ENCODE measurements around the gene SLC31A1.
A peak's percentile ranks its signal among the peaks of the same experiment; 100 is the strongest.

The SLC31A1 gene
- 6.5 to 11.4 (median 6.8) reads per million in 3 donors for total RNA-seq

- no peaks in the 10 kb centered on the region for H3K36me3 ChIP-seq (ENCODE audit: control insufficient read depth, insufficient read depth, low read length)
- H3K27ac ChIP-seq (ENCODE audit: insufficient read depth, low read length, poor library complexity, severe bottlenecking) = peak within 1 kb of the TSS; percentile 91
- H3K4me3 ChIP-seq (ENCODE audit: insufficient read depth, low read depth, low read length, poor library complexity, severe bottlenecking) = peak within 1 kb of the TSS; percentile 88
- H3K9me3 ChIP-seq (ENCODE audit: control insufficient read depth, low read length) = no peaks in the 10 kb centered on the region
- peak; percentile 95 to 97 (median 95) for DNase-seq
- H3K27me3 ChIP-seq (replicated peaks; ENCODE audit: control insufficient read depth, insufficient read depth, low read length, poor library complexity, severe bottlenecking) = no peaks in the 10 kb centered on the region
- peaks cover 17% of the 10 kb centered on the region for H3K4me1 ChIP-seq (ENCODE audit: control insufficient read depth, insufficient read depth, low read length, poor library complexity, severe bottlenecking)
Measured at GRCh38 chr9:113221003-113221799, at the start of gene SLC31A1, which contains the start of gene FKBP15. TSS of gene SLC31A1 (plus strand) at chr9:113221544. CDS start at chr9:113256149, 34,605 bp downstream. TSS of gene FKBP15 (minus strand) at chr9:113221277. CDS start at chr9:113221243, 34 bp downstream.

- Histone ChIP-seq H3K4me3 (ENCODE audit: insufficient read depth, low read depth, low read length, poor library complexity, severe bottlenecking) (no peak overlapping the region), H3K27ac (ENCODE audit: insufficient read depth, low read length, poor library complexity, severe bottlenecking) (no peak overlapping the region), H3K36me3 (ENCODE audit: control insufficient read depth, insufficient read depth, low read length) (peaks cover 88% of the 10 kb centered on the region), H3K27me3 (replicated peaks; ENCODE audit: control insufficient read depth, insufficient read depth, low read length, poor library complexity, severe bottlenecking) (no peaks in the 10 kb centered on the region), H3K9me3 (ENCODE audit: control insufficient read depth, low read length) (no peaks in the 10 kb centered on the region), H3K4me1 (ENCODE audit: control insufficient read depth, insufficient read depth, low read length, poor library complexity, severe bottlenecking) (no peaks in the 10 kb centered on the region)
- no peak for DNase-seq
Measured at GRCh38 chr9:113173341-113173740, 48.0 kb upstream of the SLC31A1 start.

GRCh38 chr9:113176803-113177202 is 44.5 kb upstream of the SLC31A1 start:
- DNase-seq = no peak
- Histone ChIP-seq H3K27ac (ENCODE audit: insufficient read depth, low read length, poor library complexity, severe bottlenecking) (no peak overlapping the region), H3K36me3 (ENCODE audit: control insufficient read depth, insufficient read depth, low read length) (peaks cover 76% of the 10 kb centered on the region), H3K27me3 (replicated peaks; ENCODE audit: control insufficient read depth, insufficient read depth, low read length, poor library complexity, severe bottlenecking) (no peaks in the 10 kb centered on the region), H3K4me3 (ENCODE audit: insufficient read depth, low read depth, low read length, poor library complexity, severe bottlenecking) (no peak overlapping the region), H3K4me1 (ENCODE audit: control insufficient read depth, insufficient read depth, low read length, poor library complexity, severe bottlenecking) (no peaks in the 10 kb centered on the region), H3K9me3 (ENCODE audit: control insufficient read depth, low read length) (no peaks in the 10 kb centered on the region)

GRCh38 chr9:113177251-113177650 is 44.1 kb upstream of the SLC31A1 start:
- peaks cover 80% of the 10 kb centered on the region for H3K36me3 ChIP-seq (ENCODE audit: control insufficient read depth, insufficient read depth, low read length)

GRCh38 chr9:113178087-113178486 is 43.3 kb upstream of the SLC31A1 start:
- no peak overlapping the region for H3K27ac ChIP-seq (ENCODE audit: insufficient read depth, low read length, poor library complexity, severe bottlenecking)
- no peaks in the 10 kb centered on the region for H3K9me3 ChIP-seq (ENCODE audit: control insufficient read depth, low read length)
- no peak for DNase-seq
- H3K36me3 ChIP-seq (ENCODE audit: control insufficient read depth, insufficient read depth, low read length) = peaks cover 80% of the 10 kb centered on the region
- H3K4me1 ChIP-seq (ENCODE audit: control insufficient read depth, insufficient read depth, low read length, poor library complexity, severe bottlenecking) = no peaks in the 10 kb centered on the region
- no peak overlapping the region for H3K4me3 ChIP-seq (ENCODE audit: insufficient read depth, low read depth, low read length, poor library complexity, severe bottlenecking)
- H3K27me3 ChIP-seq (replicated peaks; ENCODE audit: control insufficient read depth, insufficient read depth, low read length, poor library complexity, severe bottlenecking) = no peaks in the 10 kb centered on the region

More at GRCh38 chr9:113177251-113177650, 44.1 kb upstream of the SLC31A1 start:
- no peak overlapping the region for H3K27ac ChIP-seq (ENCODE audit: insufficient read depth, low read length, poor library complexity, severe bottlenecking)
- H3K4me3 ChIP-seq (ENCODE audit: insufficient read depth, low read depth, low read length, poor library complexity, severe bottlenecking) = no peak overlapping the region
- H3K27me3 ChIP-seq (replicated peaks; ENCODE audit: control insufficient read depth, insufficient read depth, low read length, poor library complexity, severe bottlenecking) = no peaks in the 10 kb centered on the region
- DNase-seq = no peak
- no peaks in the 10 kb centered on the region for H3K4me1 ChIP-seq (ENCODE audit: control insufficient read depth, insufficient read depth, low read length, poor library complexity, severe bottlenecking)
- H3K9me3 ChIP-seq (ENCODE audit: control insufficient read depth, low read length) = no peaks in the 10 kb centered on the region

GRCh38 chr9:113179839-113180238 is 41.5 kb upstream of the SLC31A1 start:
- Histone ChIP-seq H3K9me3 (ENCODE audit: control insufficient read depth, low read length) (no peaks in the 10 kb centered on the region), H3K4me1 (ENCODE audit: control insufficient read depth, insufficient read depth, low read length, poor library complexity, severe bottlenecking) (no peaks in the 10 kb centered on the region), H3K4me3 (ENCODE audit: insufficient read depth, low read depth, low read length, poor library complexity, severe bottlenecking) (no peak overlapping the region), H3K27ac (ENCODE audit: insufficient read depth, low read length, poor library complexity, severe bottlenecking) (no peak overlapping the region), H3K36me3 (ENCODE audit: control insufficient read depth, insufficient read depth, low read length) (peaks cover 82% of the 10 kb centered on the region), H3K27me3 (replicated peaks; ENCODE audit: control insufficient read depth, insufficient read depth, low read length, poor library complexity, severe bottlenecking) (no peaks in the 10 kb centered on the region)
- no peak for DNase-seq

- Histone ChIP-seq H3K27me3 (replicated peaks; ENCODE audit: control insufficient read depth, insufficient read depth, low read length, poor library complexity, severe bottlenecking) (no peaks in the 10 kb centered on the region), H3K36me3 (ENCODE audit: control insufficient read depth, insufficient read depth, low read length) (peaks cover 80% of the 10 kb centered on the region), H3K27ac (ENCODE audit: insufficient read depth, low read length, poor library complexity, severe bottlenecking) (no peak overlapping the region), H3K9me3 (ENCODE audit: control insufficient read depth, low read length) (no peaks in the 10 kb centered on the region), H3K4me3 (ENCODE audit: insufficient read depth, low read depth, low read length, poor library complexity, severe bottlenecking) (no peak overlapping the region), H3K4me1 (ENCODE audit: control insufficient read depth, insufficient read depth, low read length, poor library complexity, severe bottlenecking) (no peaks in the 10 kb centered on the region)
- DNase-seq = no peak
Measured at GRCh38 chr9:113181165-113181564, 40.2 kb upstream of the SLC31A1 start.

- DNase-seq = no peak
- Histone ChIP-seq H3K27ac (ENCODE audit: insufficient read depth, low read length, poor library complexity, severe bottlenecking) (no peak overlapping the region), H3K4me1 (ENCODE audit: control insufficient read depth, insufficient read depth, low read length, poor library complexity, severe bottlenecking) (no peaks in the 10 kb centered on the region), H3K27me3 (replicated peaks; ENCODE audit: control insufficient read depth, insufficient read depth, low read length, poor library complexity, severe bottlenecking) (no peaks in the 10 kb centered on the region), H3K4me3 (ENCODE audit: insufficient read depth, low read depth, low read length, poor library complexity, severe bottlenecking) (no peak overlapping the region), H3K36me3 (ENCODE audit: control insufficient read depth, insufficient read depth, low read length) (peaks cover 80% of the 10 kb centered on the region), H3K9me3 (ENCODE audit: control insufficient read depth, low read length) (no peaks in the 10 kb centered on the region)
Measured at GRCh38 chr9:113183956-113184488, 37.3 kb upstream of the SLC31A1 start.

- Histone ChIP-seq H3K27me3 (replicated peaks; ENCODE audit: control insufficient read depth, insufficient read depth, low read length, poor library complexity, severe bottlenecking) (no peaks in the 10 kb centered on the region), H3K4me3 (ENCODE audit: insufficient read depth, low read depth, low read length, poor library complexity, severe bottlenecking) (no peak overlapping the region), H3K27ac (ENCODE audit: insufficient read depth, low read length, poor library complexity, severe bottlenecking) (no peak overlapping the region), H3K9me3 (ENCODE audit: control insufficient read depth, low read length) (no peaks in the 10 kb centered on the region), H3K36me3 (ENCODE audit: control insufficient read depth, insufficient read depth, low read length) (peaks cover 78% of the 10 kb centered on the region), H3K4me1 (ENCODE audit: control insufficient read depth, insufficient read depth, low read length, poor library complexity, severe bottlenecking) (no peaks in the 10 kb centered on the region)
- no peak for DNase-seq
Measured at GRCh38 chr9:113184539-113184938, 36.8 kb upstream of the SLC31A1 start.

- Histone ChIP-seq H3K4me3 (ENCODE audit: insufficient read depth, low read depth, low read length, poor library complexity, severe bottlenecking) (no peak overlapping the region), H3K27ac (ENCODE audit: insufficient read depth, low read length, poor library complexity, severe bottlenecking) (no peak overlapping the region), H3K4me1 (ENCODE audit: control insufficient read depth, insufficient read depth, low read length, poor library complexity, severe bottlenecking) (no peaks in the 10 kb centered on the region), H3K36me3 (ENCODE audit: control insufficient read depth, insufficient read depth, low read length) (peaks cover 80% of the 10 kb centered on the region), H3K27me3 (replicated peaks; ENCODE audit: control insufficient read depth, insufficient read depth, low read length, poor library complexity, severe bottlenecking) (no peaks in the 10 kb centered on the region), H3K9me3 (ENCODE audit: control insufficient read depth, low read length) (no peaks in the 10 kb centered on the region)
- no peak for DNase-seq
Measured at GRCh38 chr9:113185271-113185670, 36.1 kb upstream of the SLC31A1 start.
